HG03108 (cell line): Measurements from ENCODE around the gene LRP1B.

ENCODE experiments used
- ATAC-seq: cut with Tn5 transposase; IDR thresholded peaks from one replicate; pipeline ENCODE4 v1.9.1; 2021; ENCODE audit warnings: moderate library complexity; ENCODE audit not compliant: unreplicated experiment

LRP1B gene

GRCh38 chr2:140246058-140246457 lies 1884.8 kb downstream of the LRP1B start:
- no peak for ATAC-seq

DNA sequence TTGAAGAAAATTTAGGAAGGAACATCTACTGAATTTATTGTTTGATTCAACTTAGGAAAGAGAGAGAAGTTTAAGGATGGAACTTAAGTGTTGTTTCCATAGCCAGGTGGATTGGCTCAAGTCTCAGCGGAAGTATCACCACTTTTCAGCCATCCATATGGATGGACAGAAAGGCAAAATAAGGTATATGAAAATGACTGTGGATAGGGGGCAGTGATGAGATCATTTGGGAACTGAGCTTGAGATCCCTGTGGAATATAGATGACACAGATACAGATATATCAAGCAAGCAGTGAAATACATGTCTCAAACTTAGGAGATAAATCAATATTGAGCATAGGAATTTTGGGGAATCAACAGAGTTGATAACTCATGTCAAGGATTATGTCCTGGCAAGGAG lies 1887.9 kb downstream of the LRP1B start:
- no peak for ATAC-seq

DNA sequence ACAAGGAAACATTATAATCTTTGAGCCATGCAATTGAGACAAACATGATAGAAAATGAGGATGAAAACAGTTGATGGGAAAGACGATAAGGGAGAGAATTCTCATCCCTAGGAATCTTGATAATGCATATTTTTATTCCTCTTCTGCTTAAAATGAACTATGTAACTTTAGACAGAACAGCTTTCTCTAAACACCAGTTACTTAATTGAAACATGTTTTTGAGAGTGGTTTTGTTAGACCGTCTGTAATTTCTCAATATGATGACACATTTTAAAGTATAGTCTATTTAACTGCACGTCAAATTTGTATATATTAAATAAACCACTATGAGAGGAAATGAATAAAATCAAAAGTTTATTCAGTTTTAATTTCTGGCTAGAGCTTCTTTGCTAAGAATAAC lies 1896.7 kb downstream of the LRP1B start:
- ATAC-seq = no peak

DNA sequence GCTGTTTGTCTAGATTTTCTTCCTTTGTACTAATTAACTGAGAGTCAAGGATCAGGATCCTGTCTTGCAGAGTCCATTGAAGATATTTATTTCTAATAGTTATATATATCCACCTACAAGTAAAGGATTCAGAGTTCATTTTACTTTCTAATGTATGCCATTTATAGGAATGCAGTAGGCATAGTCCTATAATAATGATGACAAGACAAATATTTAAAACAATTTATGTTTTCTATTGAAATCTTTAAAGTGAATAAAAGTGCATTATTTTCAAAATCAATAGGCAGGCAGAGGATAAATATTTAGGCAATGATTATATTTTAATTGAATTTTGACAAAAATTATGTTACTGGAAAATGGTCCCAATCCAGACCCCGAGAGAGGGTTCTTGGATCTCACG lies 1919.9 kb downstream of the LRP1B start:
- no peak for ATAC-seq

- no peak for ATAC-seq
Measured at GRCh38 chr2:140205093-140205492, 1925.7 kb downstream of the LRP1B start.

GRCh38 chr2:140203347-140203746 lies 1927.5 kb downstream of the LRP1B start:
- no peak for ATAC-seq

GRCh38 chr2:140201572-140201971 lies 1929.2 kb downstream of the LRP1B start:
- no peak for ATAC-seq

- ATAC-seq = no peak
Measured at GRCh38 chr2:140200764-140201163, 1930.1 kb downstream of the LRP1B start.

DNA sequence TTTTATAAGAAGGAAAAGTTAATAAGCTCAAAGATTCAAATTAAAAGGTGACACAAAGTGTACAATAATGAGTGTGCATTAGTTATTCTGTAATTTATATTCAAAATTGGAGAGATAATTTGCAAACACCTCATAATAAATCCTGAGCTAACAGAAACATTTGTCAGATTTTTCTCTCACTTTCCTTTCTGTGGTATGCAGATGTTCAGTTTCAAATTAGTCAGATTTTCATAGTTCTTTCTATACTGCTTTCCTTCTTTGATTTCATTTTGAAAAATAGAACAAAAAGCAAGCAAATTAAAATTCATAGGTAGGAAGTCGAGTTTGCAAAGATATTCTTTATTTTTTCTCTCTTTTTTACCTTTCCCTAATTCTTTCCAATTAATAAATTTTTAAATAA lies 1930.5 kb downstream of the LRP1B start:
- ATAC-seq = no peak

- ATAC-seq = no peak
Measured at GRCh38 chr2:140199312-140199711, 1931.5 kb downstream of the LRP1B start.

DNA sequence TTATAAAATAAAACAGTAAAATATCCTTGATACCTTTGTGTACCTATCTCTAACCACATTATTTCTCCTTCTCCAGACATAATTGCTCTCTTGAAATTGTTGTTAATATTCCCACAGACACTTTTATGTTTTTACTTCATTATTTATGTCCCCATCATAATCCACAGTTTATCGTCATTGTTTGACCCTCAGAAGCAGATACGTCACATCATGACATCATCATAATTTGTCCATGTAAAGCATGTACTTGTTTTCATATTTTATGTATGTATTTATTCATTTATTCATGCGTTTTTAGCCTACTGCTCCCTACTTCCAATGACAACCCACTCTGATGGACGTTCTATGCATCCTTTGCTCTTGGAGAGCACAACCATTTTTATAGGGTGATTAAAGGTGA lies 1943.7 kb downstream of the LRP1B start:
- ATAC-seq = no peak

DNA sequence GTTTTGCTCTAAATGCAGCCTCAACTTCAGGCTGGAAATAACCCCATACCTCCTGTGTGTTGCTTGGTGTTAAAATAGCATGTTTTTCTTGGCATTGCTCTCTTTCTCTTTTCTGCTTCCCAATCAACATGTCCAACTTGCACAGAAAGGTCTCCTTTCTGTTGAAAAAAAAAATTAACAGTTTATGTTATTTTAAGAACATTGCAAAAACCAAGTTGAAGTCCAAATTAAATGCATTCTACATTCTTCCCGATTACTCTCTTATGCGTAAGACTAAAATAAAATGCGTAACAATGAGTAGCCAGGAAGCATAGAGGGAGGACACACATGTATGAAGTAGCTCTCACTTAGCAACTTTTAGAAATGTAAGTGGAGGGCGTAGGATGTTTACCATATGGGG lies 1944.5 kb downstream of the LRP1B start:
- no peak for ATAC-seq

DNA sequence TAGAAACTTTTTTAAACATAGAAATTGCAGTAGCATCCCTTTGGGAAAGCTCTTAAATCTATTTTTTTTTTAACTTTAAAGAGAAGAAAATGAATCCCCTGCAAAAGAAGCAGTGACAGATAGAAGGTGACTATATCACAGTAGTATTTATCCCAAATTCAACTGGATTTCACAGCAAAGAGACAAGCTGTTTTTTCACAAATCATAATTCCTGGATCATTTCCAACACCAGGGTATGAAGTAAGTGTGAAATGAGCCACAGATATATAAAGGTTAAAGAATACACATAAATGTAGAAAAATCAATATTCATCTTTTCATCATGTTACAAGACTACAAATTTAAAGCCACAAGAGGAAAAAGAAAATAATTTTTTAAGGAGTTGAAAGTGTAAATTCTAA lies 1945.7 kb downstream of the LRP1B start:
- ATAC-seq = no peak

GRCh38 chr2:140183056-140183765 lies 1947.6 kb downstream of the LRP1B start:
- ATAC-seq = no peak
